Activated CD4-positive, alpha-beta T cell treated with anti-CD3 and anti-CD28 coated beads for 1 hour (primary cell): ENCODE measurements around the gene MSI2.

Experiments used
- DNase-seq: peaks from one replicate; pipeline ENCODE4 v3.0.0-alpha.2; 2020

The MSI2 gene

DNA sequence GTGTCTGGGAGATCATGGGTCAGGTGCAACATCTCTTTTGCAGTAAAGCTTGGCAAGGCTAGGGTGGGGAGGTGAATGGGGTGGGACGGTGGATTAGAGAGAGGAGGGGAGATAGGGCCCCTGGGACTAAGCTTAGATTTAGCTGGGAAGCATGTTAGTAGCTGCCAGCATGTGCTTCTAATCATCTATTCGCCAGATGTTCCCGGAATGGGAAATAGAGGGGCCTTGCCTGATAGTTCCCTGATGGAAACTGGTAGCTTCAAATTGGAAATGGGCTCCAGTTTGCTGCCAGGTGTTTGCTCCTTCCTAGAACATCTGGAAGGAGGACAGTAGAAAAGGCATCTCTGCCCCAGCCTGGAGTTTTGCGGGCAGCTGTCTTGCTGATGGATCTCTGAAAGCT, 312.7 kb downstream of the MSI2 start:
- no peak for DNase-seq

DNA sequence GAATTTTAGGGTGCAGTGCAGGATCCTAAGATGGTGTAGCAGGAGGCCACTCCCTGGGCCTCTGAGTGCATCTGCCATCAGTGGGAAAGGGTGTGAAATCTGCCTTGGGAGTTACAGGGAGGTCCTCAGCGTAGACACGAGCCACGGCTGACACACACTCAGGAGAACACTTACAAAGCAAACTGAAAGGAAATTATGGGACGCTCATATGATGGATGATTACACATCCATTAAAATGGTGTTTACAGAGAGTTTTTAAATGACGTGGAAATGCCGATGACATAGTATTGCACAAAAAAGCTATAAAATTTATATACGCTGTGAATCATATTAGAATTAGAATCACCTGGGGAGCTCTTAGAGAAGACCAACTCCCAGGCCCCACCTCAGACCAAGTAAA, 313.5 kb downstream of the MSI2 start:
- DNase-seq = no peak

DNA sequence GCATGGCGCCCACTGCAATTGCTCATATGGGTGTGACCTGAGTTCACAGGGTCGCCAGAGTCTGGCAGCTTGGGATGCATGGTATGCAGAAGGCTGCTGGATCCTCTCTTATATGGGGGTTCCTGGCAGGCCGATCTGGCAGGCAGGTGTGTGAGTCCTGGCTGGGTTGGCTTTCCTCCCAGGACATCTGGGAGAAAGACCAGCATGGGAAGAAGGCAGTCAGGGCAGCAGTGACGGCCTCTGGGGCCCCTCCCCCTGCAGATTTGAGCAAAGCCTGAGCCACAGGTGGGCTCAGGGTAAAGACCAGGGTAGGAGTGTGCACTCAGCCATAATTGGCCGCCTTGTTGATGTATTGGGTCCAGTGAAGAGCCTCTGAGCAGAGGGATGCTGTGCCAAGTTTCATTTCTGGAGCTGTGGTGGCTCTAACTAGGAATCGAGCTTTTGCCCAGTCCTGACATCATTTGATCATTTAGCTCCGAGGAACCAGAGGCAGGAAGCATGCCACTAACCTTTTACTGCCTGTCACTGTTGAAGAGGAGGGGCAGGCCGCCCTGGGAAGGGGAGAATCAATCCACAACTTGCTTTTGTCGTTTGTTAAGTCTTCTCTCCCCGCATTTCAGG, 314.5 kb downstream of the MSI2 start:
- DNase-seq = no peak

DNA sequence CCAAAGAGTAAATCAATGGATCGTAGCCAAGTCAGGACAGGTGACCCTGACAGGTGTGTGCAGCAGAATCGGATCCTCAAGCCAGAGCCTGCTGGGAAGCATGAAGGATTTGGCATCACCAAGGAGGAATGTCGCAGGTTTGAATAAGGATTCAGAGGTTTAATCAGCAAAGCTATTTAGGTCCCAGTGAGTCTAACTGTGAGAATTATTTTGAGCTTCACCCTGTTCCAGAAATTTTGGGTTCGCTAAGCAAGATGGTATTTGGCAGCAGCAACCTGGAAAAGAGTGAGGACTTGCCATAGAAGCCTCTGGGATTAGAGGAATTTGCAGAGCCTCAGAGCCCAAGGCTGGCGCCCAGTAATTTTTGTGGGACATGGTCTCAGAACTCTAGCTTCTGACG, 315.7 kb downstream of the MSI2 start:
- DNase-seq = no peak

DNA sequence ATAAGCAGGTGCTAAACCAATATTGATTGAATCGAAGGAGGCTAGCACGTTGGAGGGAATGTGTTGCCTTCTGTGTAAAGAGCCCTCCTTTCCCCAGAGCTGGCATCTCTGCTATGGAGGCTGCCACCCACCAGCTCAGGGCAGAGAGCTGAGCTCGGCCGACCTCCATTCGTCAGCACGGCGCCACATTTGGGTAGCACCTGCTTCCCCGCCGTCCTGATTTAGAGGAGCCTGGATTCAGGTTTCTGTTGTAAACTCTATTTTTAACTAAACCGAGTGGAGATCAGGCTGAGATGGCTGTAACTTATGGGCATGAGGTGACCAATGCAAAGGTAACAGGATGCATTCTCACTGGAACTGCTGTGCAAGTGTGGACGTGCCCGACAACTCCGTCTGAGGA, 316.3 kb downstream of the MSI2 start:
- no peak for DNase-seq

DNA sequence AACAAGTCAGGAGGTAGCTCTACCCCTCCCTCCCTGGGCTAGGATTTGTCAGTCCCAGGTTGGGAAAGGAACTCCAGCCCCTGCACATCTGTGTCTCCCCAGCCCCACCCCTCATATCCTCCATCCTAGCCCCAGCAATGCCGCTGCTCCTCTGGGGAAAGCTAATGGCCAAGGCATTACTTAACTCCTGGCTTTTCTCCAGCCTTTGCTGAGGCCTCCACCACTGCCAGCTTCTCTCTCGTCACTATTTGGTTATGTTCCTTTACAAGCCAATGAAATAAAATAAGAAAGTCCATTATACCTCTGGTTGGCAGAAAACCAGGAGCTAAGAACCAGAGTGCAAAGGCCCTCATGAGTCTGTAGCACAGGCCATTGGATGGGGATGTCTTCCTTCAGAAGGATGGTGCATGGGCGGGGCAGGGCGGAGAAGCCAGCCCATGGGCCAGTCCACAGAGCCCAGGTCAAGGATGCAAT, 317.8 kb downstream of the MSI2 start:
- no peak for DNase-seq

DNA sequence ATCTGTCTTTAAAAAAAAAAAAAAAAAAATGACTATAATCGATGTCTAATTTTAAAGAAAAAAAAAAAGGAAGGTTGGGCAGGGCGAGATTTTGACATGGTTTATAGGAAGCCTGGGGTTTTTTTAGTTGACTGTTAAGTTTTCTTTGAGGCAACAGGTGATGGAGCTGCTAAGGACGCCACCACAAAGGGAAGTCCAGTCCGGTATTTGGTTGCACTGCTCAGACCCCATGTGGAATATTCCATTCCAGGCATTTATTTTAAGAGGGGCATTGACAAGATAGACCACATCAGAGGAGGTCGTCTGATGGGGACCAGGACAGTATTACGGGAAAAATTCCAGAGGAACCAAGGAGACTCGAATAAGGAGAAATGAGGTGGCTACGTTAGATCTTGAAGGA, 320.4 kb downstream of the MSI2 start:
- DNase-seq = no peak

DNA sequence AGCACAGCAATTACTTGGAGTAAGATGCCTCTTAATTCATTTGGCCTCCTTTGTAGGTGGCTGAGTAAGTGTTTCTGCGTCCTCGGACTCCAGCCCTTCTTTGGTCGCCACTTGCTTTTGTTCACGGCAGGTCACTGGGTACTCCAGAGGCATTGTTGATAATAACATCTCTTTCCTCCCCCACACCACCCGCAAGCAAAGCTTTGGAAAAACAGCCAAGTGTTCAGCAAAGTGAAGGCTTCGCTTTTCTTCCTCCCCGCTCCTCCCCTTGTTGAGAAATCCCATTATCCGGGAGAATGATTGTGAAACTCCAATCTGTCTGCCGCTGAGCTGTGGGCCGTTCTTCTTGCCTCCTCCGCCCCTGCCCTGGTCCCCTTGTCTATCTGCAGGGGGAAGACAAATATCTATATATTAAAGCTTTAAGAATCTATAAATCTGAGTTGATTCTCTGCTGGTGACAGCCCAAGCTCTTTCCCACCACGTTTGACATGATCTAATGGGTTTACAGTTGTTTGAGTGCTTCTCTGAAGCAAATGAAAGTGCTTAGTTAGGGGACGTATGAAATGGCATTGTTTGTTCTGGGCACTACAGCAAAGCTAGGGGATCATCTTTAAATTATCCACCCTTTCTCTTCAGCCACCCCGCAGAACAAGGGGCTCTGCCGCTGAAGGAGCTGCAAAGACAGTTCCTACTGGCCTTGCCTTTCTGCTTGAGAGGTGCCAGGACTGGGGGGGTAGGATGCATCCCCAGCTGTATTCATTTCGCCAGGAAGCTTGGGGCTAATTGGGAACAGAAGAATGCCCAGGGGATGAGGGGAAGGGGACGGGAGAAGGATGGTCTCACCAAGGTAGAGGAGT, 321.7 kb downstream of the MSI2 start:
- no peak for DNase-seq

DNA sequence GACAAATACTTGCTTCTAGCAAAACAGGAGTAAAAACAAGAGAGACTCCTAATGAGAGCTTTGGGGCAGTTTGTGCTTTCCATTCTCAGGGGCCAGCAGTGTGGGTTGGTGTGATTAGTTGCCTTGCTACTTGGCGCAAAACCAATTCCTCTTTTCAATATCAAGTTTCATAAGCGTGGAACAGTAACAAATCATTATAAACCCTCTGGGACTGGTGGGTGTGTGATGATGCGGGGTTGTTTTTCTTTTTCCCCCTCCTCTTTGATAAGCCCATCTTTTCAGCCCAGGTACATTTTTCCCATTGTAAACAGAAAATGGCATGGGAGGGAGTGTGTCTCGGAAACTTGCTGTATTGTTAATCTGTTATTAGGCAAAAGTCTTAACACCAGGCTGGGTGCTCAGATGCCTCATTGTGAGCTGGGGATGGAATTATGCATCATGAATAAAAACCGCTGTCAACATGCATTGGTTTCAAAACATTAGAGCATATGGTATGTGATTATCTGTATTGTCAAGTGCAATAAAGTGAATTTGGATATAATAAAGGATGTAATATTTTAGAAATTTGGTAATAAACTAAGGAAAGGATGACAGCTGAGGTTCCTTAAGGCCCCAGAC, 322.4 kb downstream of the MSI2 start:
- no peak for DNase-seq

DNA sequence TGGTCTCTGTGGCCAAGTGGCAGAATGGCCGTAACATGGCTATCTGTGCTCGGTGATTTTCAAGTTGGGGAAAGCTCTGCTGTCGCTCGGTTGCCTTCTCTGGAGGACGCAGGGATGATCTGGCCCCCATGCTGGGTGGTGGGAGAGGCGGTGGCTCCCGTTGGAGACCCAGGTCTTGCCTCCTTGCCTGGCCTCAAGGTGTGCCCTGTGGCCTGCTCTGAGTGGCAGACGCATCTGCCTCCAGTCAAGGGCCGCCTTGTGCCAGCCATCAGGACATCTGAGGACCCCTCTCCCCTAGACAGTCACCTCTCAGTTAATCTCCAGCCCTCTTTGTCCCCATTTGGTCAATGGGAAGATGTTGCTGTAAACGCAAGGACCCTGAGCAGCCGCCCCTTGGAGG, 322.9 kb downstream of the MSI2 start:
- DNase-seq = no peak

DNA sequence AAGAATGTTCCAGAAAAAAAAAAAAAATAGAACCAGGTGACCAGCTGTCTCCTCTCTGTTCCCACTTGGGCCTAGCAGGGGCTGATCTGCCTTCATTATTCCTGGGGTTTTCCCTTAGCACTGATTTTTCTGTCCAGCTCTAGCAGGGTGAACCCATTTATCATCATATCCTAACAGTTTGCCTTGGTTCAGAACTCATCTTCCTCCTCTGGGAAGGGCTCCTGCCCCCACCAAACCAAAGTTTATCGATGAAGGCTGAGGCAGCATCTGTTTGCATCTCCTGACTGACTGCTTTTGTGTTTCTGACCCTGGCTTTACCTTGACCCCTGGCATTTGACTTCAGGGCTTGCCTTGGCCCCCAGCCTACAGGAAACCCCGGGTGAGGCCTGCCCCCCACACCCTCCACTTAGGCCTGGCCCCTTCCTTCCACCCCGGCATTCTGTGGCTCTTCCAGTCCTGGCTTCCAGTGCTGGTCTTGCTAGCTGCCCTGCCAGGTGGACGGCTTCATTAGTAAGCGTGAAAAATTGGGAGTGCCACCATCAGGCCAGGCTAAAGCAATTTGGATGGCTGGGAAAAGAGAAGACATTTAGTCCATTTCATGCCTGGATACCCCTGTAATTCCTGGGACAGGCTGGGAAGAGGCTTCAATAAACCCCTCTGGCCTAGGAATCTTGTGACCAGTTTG, 323.9 kb downstream of the MSI2 start:
- no peak for DNase-seq

DNA sequence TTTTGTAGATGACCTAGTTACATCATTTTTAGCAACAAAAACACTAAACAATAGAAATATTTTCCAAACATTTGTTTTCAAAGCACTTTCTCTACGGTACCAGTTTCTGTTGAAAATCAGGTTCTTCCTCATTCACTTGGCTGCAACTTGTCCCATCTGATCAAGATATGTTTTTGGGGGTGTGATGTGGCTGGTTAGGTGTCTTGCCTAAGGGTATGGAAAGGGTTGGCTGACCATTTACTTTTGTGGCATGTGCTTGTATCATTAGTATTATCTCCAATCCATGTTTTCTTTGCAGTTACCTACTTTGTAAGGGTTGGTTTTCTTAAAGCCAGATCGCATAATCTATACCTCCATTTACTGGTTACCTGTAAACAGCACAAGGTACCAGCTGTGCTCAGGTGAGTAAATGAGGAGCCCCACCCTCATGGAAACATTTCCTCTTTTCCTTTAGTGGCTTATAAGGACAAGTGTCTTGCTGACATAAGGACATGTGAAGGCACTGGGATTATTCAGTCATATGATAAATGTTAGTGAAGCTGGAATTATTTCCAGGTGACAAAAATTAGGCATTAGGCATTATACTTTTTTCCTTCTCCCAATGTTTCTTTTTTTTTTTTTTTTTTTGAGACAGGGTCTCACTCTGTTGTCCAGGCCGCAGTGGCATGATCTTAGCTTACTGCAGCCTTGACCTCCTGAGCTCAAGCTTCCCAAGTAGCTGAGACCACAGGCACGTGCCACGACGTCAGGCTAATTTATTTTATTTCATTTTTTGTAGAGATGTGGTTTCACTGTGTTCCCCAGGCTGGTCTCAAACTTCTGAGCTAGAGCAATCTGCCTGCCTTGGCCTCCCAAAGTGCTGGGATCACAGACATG, 326.8 kb downstream of the MSI2 start:
- DNase-seq = no peak

DNA sequence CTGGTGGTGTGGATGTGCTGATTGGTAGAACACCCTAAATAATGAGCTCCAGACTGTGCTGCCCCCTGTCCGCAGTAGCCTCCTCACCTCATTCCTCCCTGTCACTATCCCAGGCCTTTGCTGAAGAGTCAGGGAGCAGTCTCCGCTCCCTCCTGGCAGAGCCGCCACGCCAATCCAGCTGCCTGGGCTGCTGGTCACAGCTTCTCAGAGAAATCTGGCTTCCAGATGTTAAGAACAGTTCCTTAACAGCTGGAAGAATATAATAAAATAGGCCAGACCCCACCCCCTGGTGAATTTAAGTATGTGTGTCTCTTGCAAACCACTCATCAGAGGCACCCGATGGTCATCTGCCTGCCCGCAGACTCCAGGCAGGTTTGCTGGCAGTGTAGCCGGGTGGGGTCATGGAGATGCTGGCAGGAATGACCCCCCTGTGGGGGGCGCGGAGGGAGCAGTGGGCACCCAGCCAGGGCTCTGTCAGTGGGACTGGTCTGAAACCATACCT, 327.8 kb downstream of the MSI2 start:
- no peak for DNase-seq

DNA sequence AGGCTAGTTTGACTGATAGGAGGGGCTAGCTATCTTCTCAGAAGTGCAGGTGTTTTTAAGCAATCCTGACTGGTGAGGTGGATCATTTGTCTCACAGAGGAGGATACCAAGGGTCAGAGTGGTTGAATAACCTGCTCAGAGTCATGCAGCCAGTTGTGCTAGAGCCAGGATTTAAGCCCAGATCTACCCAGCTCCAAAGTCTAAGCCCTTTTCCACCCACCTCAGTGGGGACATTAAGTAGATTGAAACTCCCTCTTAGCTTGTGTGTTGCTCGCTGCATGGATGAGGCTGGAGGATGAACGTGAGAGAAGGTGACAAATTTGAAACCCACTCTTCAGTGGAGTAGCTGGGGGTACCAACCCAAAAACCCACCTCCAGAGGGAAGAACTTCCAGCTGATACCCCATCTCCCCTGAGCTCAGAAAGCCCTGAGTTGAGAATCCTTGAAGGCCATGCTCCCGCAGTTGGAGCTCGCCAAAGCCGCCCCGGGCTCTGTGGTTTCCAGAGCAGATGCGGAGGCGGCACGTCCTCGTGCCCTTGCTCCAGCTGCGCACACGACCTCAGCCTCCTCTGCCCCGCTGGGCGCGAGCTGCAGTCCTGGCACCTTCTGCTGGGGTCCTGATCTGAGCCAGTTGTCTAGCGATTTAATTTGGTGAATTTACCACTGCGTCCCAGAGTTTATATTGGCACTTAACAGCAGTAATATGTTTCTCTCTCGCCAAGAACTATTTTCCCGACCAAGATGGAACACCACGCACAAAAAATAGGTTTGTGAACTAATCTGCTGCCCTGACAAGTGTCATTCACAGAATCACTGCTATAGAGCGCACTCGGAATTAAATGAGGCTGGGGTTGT, 329.2 kb downstream of the MSI2 start:
- no peak for DNase-seq

DNA sequence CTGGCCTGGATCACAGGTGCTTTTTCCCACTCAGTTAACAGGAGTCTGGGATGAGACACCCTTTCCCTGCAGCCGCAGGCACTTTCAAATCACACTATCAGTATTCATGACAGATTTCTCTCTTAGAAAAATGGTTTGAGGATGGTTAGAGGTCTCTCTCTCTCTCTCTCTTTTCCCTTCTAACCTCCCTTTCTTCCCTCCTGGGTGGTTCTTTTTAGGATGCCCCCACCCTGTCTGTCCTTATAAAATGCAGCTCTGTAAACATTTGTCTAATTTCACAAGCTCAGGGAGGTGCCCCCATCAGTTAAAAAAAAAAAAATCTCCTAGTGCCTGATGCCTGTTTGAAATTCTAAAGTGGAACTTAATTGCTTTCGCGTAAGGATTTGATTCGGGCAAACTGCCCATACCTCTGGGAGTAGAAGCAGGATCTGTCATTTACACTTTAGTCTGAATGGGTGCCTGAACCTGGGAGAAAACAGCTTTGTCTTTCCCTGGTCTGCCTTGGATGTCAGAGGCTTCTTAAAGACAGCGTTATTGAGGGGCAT, 329.9 kb downstream of the MSI2 start:
- no peak for DNase-seq

DNA sequence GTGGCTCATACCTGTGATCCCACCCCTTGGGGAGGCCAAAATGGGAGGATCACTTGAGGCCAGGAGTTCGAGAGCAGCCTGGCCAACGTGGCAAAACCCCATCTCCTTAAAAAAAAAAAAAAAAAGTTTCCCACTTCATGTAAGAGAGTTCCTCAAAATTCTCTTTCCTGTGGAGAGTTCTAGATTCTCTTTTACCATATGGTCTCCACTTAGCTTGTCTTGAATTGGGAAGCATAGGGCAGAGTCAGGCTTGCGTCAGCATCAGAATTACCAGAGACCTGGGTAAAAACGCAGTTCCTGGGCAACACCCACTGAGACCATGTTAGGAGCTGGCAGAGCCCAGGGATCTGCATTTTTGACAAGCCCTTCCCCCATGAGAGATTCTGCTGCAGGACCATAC, 330.4 kb downstream of the MSI2 start:
- DNase-seq = no peak

DNA sequence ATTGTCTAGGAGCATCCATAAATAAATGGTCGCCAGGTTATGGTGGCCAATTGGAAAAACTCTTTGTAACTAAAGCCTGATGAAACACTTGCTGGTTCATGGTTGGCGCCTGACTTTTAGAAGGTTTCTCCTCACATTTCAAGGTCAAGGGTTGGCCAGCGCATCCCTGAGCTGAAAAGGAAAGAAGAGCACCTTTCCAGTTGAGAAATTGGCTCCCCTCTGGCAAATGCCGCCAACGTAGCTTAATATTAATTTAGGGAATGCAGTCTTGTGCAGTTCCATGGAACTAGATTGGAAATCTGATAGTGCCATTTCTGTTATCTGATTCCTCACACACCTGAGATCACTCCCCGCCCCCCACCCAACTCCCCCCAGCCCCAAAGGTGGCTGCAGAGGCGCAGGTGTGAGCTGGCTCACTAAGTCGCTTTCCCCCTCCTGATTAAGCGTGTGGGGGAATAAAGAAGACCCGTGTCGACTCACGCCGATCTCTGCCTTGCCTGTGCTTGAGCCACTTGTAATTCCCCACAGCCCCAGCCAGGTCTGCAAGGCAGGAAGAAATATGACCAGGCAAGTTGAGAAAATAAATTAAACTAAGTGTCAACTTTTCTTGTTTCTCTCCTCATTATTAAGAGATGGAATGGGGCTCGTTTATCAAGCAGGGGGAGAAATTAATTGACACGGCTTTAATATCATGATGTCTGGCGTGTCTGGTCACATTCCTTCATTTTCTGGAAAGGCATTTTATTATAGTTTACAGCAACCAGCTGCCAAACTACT, 331.1 kb downstream of the MSI2 start:
- no peak for DNase-seq

DNA sequence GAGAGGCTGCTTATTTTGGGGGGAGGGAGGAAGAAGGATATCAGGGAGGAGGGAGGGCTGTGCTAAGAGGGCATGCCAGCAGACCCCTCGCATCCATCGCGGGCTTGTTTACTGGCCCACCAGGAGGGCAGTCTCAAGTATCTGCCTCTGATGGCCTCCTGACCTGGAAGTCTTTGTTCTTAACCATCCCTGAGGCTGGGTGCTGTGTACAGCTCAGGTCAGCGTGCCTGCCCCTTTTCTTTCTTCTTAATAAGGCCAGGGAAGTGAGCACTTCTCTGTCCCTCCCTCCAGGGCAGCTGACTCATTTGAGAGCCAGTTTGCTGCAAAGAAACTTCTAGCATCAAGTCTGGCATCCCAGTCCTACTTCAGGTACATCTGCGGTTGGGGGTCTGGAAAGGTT, 331.8 kb downstream of the MSI2 start:
- DNase-seq = no peak

DNA sequence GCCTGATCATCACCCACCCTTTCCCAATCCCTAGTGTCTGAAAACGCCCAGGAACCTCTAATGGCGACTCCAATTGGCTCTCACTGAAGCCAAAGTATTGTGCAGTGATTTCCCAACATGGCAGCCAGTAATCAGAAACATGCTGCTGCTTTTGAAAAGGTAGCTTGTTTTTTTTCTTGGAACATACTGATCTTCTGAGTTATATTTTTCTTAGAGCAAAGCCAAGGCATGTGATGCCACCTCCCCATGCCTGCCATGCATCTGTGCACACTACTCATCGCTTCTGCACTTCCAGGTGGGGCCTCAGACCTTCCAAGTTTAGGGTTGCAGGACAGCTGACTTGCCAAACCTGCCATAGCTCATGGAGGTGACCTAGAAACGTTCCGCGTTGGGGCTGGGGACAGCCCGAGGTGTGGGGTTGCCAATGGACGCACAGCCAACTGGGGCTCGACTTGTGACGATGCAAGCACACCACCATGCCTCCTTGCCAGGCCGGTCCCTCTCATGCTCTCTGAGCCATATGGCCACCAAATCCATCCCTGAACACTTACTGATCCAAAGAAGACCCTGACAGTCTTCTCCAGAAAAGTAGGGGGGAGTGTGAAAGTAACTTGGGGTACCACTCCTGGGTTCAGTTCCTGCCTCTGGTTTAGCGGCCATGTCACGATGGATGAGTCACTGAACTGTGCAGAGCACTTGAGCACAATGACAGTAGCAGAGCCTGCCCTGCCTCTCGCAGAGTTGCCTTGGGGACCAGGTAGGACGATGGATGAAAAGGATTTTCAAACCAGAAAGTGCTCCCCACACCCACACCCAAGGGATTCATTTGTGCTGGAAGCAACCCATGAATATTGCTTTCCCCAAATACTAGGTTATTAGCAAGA, 333.1 kb downstream of the MSI2 start:
- DNase-seq = no peak
